Stimulated activated CD4-positive, alpha-beta T cell treated with anti-CD3 and anti-CD28 coated beads, Interleukin-1b, Interleukin-23, amount 100 ng/mL, for 4 hours (primary cell): Measurements from ENCODE around the gene GHR.

Experiments used
- DNase-seq, 2 donors: peaks; one replicate each; pipeline ENCODE4 v3.0.0-alpha.2; 2020; ENCODE audit warnings: low read depth in 2 of 2

Gene GHR

GRCh38 chr5:42423285-42424165 is at the start of gene GHR:
Gene GHR (plus strand): TSS chr5:42423439. CDS start chr5:42565875, 142,436 bp downstream.
- DNase-seq, result no peak

- no peak for DNase-seq
Observed at GRCh38 chr5:42374679-42375273, 48.5 kb upstream of the GHR start.

- no peak for DNase-seq
Observed at GRCh38 chr5:42377496-42377895, 45.7 kb upstream of the GHR start.

- DNase-seq, result no peak
Observed at GRCh38 chr5:42381973-42382372, 41.3 kb upstream of the GHR start.

- DNase-seq, result no peak
Observed at GRCh38 chr5:42387563-42387962, 35.7 kb upstream of the GHR start.

GRCh38 chr5:42390115-42390514 is 33.1 kb upstream of the GHR start:
- DNase-seq, result no peak

GRCh38 chr5:42392917-42393316 is 30.3 kb upstream of the GHR start:
- DNase-seq, result no peak

GRCh38 chr5:42396111-42396510 is 27.1 kb upstream of the GHR start:
- no peak for DNase-seq

GRCh38 chr5:42397267-42397666 is 26.0 kb upstream of the GHR start:
- no peak for DNase-seq

GRCh38 chr5:42399702-42400101 is 23.5 kb upstream of the GHR start:
- no peak for DNase-seq

GRCh38 chr5:42400474-42400873 is 22.8 kb upstream of the GHR start:
- no peak for DNase-seq

- DNase-seq, result no peak
Observed at GRCh38 chr5:42403236-42403635, 20.0 kb upstream of the GHR start.

- DNase-seq, result no peak
Observed at GRCh38 chr5:42404366-42404765, 18.9 kb upstream of the GHR start.

- no peak for DNase-seq
Observed at GRCh38 chr5:42419294-42419693, 3.9 kb upstream of the GHR start.

- no peak for DNase-seq
Observed at GRCh38 chr5:42422656-42423280, 471 bp upstream of the GHR start.

- DNase-seq, result no peak
Observed at GRCh38 chr5:42426016-42426415, 2.8 kb downstream of the GHR start.

- no peak for DNase-seq
Observed at GRCh38 chr5:42429694-42430093, 6.5 kb downstream of the GHR start.

- no peak for DNase-seq
Observed at GRCh38 chr5:42434047-42434724, 10.9 kb downstream of the GHR start.

GRCh38 chr5:42436051-42436450 is 12.8 kb downstream of the GHR start:
- no peak for DNase-seq

GRCh38 chr5:42454216-42454995 is 31.2 kb downstream of the GHR start:
- DNase-seq, result no peak

GRCh38 chr5:42461033-42461432 is 37.8 kb downstream of the GHR start:
- no peak for DNase-seq

GRCh38 chr5:42461507-42461906 is 38.3 kb downstream of the GHR start:
- DNase-seq, result no peak
